ENCODE results near the gene PSG7. TPM values are rescaled to one million over a fixed set of nuclear protein-coding genes. Genes with fewer than 3 reads are reported as not detected.
"Not testable (repeated sequence)": the region's sequence is repeated elsewhere in the genome, so short reads cannot be mapped to it uniquely, and the experiment has no call there.

PSG7 gene
- not detected in 2 replicates for total RNA-seq (2014; rRNA removed; shearing (Covaris generic))

- not testable (repeated sequence) for DNase-seq (ENCODE audit: low spot score)
Measured at GRCh38 chr19:42937107-42937506, at the start of gene PSG7. Gene PSG7 (minus strand): TSS chr19:42937207. CDS start chr19:42937076, 131 bp downstream.

GRCh38 chr19:42985588-42985987 is 48.6 kb upstream of the PSG7 start:
- no peak for DNase-seq (ENCODE audit: low spot score)

GRCh38 chr19:42982111-42982510 is 45.1 kb upstream of the PSG7 start:
- not testable (repeated sequence) for DNase-seq (ENCODE audit: low spot score)

DNA sequence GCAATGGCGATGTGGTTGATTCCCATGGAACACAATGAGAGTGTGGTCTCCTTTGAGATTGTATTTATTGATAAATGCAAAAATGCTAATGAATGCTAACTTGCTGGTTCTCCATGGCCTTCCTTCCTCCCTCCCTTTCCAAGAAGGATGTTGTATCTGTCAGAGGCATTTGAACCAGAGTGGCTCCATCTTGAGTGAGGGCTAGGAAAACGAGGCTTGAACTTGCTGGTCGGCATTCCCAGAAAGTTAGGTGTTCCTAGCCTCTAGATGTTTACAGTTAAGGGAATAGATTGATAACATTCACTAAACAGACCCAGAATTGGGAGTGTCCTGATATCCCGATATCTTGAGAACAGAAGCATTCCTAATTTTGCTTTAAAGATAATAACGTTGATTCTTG is 34.4 kb upstream of the PSG7 start:
- DNase-seq (ENCODE audit: low spot score), result not testable (repeated sequence)

- no peak for DNase-seq (ENCODE audit: low spot score)
Measured at GRCh38 chr19:42965176-42965575, 28.2 kb upstream of the PSG7 start.

DNA sequence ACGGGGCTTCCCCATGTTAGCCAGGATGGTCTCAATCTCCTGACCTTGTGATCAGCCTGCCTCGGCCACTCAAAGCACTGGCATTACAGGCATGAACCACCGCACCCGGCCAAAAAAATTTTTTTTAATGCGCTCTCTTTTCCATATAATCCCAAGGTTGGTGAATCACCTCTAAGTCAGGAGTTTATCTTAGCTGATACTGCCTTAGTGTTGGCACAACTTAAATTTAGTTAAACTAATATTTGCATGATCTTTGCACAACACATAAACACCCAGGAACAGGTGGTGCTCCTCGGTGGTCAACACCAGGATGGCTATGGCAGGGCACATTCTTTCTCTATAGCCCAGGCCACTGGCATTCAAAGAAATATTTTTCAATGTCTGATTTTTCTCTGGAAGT is 24.1 kb upstream of the PSG7 start:
- DNase-seq (ENCODE audit: low spot score), result no peak

- not testable (repeated sequence) for DNase-seq (ENCODE audit: low spot score)
Measured at GRCh38 chr19:42952126-42952525, 15.1 kb upstream of the PSG7 start.

- not testable (repeated sequence) for DNase-seq (ENCODE audit: low spot score)
Measured at GRCh38 chr19:42951476-42951875, 14.5 kb upstream of the PSG7 start.

DNA sequence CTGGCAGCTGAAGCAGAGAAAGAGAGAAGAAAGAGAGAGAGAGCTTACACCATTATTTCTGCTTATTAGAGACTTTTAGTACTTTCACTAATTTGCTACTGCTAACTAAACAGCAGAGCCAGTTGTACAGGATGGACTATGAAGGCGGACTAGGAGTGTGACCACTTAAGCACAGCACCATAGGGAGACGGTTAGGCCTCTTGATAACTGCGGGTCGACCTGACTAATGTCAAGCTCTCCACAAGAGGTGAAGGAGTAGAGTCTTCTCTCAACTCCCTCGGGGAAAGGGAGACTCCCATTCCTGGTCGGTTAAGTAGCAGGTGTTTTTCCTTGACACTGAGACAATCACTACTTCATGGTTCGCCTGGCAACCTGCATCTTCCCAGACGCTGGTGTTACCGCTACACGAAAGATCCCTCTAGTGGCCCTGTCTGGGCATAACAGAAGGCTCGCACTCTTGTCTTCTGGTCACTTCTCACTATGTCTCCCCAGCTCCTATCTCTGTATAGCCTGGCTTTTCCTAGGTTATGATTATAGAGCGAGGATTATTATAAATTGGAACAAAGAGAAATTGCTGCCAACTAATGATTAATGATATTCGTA is 5.3 kb upstream of the PSG7 start:
- peak; percentile 51 for DNase-seq (ENCODE audit: low spot score)

- DNase-seq (ENCODE audit: low spot score), result not testable (repeated sequence)
Measured at GRCh38 chr19:42934726-42935125, 2.3 kb downstream of the PSG7 start.

GRCh38 chr19:42934183-42934582 is 2.8 kb downstream of the PSG7 start:
- DNase-seq (ENCODE audit: low spot score), result not testable (repeated sequence)

- DNase-seq (ENCODE audit: low spot score), result not testable (repeated sequence)
Measured at GRCh38 chr19:42933412-42933811, 3.6 kb downstream of the PSG7 start.

DNA sequence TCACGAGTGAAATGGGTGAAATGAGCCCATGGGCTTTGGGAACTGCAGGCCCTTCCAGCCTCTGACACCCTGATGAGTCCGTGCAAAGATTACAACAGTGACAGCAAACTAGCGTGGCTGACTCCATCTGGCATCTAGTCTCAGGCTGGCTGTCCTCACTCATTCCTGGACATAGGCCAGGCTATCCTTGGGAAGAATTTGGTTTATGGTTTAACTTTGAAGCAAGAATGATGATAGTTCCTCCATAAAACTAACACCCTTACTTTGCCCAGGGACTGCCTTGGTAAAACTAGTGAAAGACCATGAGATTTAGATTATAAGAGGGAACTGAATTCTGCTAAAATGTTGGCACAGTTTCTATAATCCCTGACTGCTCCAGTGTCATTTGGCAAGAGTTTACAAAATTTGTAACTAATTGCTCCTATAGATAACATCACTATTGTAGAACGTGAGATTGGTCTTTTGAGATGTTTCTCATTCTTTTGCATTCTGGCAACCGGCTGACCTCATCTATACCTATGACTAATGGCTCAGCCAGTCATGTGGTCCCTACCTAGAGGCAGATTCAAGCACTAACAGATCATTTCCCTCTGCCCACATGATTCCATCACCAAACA is 4.4 kb downstream of the PSG7 start:
- DNase-seq (ENCODE audit: low spot score), result not testable (repeated sequence)

- peak; percentile 59 for DNase-seq (ENCODE audit: low spot score)
Measured at GRCh38 chr19:42930214-42930613, 6.8 kb downstream of the PSG7 start.

GRCh38 chr19:42928896-42929295 is 8.1 kb downstream of the PSG7 start:
- no peak for DNase-seq (ENCODE audit: low spot score)

DNA sequence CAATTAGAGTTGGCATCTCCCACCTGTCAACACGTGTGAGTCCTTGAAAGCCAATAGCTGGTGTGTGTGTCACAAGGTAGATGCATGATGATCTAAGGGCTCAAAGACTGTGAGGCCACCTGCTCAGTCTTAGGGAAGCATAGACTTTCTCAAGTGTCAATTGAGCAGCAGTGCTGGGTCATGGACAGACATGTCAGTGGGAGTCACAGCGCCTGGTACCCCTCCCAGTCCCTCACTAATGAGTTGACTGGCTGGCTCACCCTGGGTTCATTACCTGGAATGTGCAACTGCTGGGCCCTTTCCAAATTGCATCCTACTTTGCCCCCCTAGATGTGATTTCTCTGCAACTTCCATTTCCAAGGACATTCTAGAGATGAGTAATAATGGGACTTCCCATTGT is 10.2 kb downstream of the PSG7 start:
- DNase-seq (ENCODE audit: low spot score), result no peak

- peak; percentile 79 for DNase-seq (ENCODE audit: low spot score)
Measured at GRCh38 chr19:42923106-42923505, 13.9 kb downstream of the PSG7 start.

DNA sequence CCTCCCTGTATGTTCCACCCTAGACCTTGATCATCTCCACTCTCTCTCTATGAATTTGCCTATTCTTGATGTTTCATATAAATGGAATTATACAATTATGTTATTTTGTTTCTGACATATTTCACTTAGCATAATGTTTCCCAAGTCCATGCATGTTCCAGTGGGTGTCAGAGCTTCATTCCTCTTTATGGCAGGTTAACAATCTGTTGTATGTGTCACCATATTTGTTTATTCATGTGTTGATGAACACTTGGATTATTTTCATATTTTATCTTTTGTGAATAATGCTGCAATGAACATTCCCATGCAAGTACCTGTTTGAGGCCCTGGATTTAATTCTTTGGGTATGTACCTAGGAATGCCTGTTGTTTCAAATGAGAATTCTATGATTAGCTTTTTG is 16.0 kb downstream of the PSG7 start:
- DNase-seq (ENCODE audit: low spot score), result not testable (repeated sequence)

DNA sequence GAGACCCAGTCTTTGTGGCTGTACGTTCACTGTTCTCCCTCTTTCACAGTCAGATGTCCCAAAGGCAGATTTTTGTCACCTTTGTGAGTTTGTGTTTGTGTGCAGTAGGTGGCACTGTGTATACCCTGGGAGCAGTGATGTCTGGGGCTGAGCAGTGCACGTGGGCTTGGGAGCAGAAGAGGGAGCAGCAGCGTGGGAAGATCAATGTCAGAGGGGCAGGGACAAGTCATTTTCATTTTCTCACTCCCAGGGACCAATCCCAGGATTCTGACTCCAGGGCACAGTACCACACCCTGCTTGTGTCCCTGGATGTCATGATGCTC is 17.3 kb downstream of the PSG7 start:
- no peak for DNase-seq (ENCODE audit: low spot score)

DNA sequence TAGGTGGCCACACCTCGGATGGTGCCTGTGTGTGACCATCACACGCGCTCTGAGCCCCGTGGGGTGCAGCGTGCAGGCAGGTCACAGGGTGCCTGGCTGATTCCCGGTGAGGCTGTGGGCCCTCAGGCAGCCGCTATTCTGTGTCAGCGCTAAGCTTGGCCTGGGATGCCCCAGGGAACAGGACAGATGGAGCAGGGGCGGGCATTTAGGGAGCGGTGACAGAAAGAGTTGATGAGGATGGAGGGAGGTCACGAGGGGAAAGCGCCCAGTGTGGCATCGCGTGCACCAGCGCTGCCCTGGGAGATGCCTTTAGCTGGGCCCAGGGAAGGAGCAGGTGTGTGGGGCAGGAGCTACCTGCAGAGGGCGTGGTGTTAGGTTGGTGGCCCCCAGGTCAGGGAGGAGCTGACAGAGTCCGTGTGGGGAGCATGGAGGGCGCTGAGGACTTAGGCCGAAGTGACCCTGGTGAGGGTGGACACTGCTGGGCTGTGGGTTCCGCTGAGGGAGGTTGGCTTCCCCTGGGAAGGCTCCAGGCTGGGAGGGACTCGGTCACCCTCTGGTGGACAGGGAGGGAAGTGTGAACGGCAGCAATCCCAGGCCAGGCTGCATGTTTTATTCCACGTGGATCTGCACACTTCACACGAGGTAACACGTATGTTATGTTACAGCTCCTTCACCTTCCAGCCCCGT is 17.8 kb downstream of the PSG7 start:
- DNase-seq (ENCODE audit: low spot score), result peak; percentile 55

DNA sequence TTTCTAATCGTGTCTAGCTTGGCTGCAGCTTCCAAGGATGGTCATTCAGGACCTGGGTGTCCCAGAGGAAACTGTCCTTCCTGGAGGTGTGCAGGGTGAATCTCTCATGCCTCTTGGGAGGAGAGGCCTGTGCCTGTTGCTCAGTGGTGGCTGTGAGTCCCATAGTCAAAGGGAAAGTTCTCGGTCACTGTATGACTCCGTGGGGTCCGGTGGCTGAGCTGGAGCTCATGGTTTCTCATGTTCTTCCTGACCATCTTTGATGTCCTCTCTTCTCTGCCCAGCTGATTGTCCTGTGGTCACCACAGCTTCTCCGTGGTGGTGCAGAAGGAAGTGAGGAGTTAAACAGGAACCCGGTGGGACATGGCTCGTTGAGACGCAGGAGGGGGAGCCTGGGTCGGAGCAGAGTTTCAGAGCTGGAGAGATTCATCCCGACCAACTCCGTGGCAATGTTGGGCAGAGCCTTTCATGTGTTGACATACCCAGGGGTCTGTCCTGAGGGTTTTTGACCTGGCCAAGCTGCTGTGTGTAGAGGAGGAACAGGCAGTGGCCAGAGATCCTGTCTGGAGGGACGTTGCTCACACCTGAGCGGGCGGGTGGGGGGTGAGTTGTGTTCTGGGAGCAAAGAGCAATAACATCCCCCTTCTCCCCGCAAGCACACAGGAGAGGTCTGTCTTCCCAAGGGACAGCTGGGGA is 18.5 kb downstream of the PSG7 start:
- not testable (repeated sequence) for DNase-seq (ENCODE audit: low spot score)

DNA sequence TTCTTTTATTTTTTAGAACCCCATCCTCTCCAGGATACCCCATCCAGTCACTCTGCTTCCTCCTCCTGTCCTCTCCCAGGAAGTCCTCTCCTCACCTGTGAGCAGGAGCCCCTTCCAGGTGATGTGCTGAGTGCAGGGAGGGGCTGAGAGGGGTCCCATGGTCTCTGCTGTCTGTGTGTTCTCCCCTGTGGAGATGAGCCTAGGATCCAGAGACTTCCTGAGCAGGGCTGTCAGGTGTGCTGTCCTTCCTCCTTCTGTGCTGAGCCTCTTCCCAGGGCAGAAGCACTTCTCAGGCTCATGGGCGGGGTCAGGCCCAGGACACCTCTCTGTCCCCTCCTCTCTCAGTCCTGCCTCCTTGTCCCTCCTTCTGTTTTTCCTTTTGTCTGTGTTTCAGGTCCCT is 19.4 kb downstream of the PSG7 start, which contains the start of gene PSG6:
PSG6 (minus strand) TSS at position 261 of the 400 bp plus-strand sequence; CDS start at position 159, 102 bp downstream.
- DNase-seq (ENCODE audit: low spot score), result not testable (repeated sequence)

All from HT-29 (cell line).